ENCODE data around the gene MPRIP.
"Not testable (repeated sequence)": the region's sequence is repeated elsewhere in the genome, so short reads cannot be mapped to it uniquely, and the experiment has no call there.

Gene MPRIP

DNA sequence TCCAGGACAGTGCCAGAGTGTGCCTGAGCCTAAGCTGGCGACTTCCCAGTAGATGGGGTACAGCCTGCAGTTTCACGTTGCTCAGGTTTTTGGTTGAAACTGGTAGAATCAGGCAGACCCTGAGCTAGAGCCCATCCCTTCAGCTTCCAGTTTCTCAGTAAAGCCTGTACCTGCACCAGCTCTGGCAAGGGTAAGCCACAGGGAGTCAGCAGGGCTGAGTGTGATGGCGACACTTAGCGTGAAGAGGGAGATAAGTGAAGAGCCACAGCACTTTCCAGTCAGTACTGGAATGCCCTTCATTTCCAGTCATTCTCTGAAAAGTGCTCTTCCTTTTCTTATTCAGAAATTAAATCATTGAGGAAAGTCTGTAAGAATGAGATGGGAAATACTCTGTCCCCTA, 141.5 kb downstream of the MPRIP start:
- no peak for DNase-seq (ENCODE audit: low read depth in 2 of 2)

DNA sequence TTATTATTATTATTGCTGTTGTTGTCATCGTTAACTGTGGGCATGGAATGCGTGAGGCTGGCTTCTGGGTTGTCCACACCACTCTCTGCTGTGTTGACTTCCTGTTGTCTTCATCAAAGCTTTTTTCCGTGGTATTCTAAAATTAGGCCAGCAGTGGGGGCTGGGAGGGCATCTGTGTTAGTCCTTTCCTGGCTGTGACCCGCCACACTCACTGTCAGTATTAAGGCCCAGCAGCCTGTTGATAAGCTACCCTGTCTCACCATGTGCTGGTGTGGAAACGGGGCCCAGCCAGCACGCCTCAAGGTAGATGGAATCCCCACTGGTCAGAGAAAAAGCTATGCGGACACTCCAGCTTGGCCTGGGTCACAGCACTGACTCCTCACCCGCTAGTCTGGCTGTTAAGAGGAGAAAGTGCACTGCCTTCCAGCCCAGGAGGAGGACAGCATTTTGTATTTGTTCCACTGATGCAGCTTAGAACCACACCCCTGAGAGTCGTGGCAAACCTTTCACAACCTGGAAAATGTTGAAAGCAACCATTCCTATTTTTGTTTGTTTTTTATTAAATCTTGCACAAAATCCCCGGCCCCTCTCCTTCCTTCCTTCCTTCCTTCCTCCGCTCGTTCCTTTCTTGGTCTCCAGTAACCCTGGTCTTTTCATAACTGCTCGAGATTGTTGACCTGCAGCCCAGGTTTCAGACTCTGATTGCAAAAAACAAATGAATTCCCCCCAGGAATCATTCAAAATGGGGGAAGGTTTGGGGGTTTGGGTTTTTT, 142.9 kb downstream of the MPRIP start:
- DNase-seq (ENCODE audit: low read depth in 2 of 2): not testable (repeated sequence)

DNA sequence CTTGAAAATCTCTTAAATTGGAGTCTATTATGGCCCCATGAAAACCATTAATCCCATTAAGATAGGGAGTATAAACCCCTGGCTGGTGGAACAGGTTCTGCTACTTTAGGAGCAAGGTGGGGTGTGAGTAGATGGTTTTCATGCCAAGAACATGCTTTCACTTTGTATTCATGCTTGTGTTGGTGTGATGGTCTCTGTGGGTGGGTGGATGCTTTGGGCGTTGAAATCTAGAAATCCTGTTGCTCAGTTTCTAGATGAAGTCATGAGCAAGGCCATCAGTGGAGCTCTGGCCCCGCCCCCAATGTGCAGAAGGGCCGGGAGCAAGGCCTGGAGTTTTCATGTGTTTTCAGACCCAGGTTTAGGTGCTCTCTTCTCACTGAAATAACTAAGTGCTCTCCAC, 143.8 kb downstream of the MPRIP start:
- DNase-seq (ENCODE audit: low read depth in 2 of 2): no peak

DNA sequence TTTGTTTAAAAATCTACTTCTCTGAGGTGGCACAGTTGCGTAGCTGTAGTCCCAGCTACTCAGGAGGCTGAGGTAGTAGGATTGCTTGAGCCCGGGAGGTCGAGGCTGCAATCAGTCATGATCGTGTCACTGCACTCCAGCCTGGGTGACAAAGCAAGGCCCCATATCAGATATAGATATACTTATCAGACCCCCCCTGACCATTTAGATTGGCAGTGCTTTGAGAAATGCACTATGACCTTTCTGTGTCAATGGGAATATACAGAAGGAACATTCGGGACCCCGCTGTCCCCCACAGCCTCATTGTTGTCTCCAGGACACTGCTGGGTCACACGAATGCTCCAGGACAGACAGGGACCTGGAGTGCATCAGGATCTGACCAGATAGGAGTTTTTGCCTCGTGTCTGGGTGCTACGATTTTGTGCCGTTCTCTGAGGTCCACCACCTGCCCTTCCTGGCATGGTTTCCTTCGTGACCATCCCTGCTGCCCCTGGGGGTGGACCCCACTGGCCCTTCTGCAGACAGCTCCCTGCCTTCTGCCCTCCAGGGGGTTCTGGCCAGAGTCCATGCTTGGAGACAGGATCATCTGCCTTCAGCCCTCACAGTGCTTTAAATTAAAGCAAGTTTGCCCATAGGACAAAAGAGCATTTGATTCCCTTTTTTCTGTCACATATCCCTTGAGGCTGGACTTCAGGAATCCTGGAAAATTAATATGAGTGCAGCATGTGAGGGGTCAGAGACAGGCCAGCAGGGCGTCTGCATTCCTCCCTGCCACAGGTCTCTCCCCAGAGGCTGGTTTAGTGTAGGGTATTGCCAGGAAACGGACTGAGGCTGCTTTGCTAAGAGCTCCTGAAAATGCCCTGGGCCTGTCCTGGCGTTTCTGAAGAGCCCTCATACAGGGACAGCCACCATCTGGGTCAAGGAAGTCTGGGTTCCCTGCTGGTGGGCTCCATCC, 144.6 kb downstream of the MPRIP start:
- no peak for DNase-seq (ENCODE audit: low read depth in 2 of 2)

DNA sequence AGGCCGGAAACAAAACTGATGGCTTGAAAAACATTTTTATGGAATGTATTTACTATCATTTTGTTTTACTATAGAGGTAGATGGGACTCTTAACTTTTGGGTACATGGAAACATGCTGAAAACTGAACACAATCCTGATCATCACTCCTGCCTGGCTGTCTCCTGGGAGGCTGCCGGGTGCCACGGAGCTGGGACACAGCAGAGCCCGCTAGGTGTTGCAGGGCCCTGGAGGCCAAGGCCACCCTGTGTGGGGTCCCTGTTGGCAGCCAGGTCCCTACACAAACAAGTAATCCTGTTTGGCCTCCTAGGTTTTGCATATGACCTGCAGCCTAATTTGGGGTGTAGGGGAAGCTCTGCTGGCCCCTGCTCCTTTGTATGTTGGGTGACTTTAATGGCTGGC, 146.3 kb downstream of the MPRIP start:
- no peak for DNase-seq (ENCODE audit: low read depth in 2 of 2)

DNA sequence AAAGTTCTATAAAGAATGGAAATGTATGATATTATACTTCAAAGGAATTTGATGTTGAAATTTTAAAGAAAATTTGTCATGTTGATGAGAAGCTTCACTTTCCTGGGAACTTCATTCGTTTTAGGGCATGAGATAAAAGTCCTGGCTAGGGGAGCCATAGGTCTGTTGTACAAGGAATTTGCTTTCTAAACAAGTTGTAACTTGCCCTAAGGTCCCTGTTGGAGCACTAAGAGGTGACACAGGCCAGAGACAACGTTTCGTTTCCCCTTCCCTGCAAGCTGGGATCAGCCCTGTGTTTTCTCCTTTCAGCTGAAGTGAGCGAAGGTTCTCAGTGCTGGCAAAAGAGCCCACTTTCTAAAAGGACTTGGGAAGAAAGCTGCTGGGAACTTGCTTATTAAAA, 147.3 kb downstream of the MPRIP start:
- no peak for DNase-seq (ENCODE audit: low read depth in 2 of 2)

DNA sequence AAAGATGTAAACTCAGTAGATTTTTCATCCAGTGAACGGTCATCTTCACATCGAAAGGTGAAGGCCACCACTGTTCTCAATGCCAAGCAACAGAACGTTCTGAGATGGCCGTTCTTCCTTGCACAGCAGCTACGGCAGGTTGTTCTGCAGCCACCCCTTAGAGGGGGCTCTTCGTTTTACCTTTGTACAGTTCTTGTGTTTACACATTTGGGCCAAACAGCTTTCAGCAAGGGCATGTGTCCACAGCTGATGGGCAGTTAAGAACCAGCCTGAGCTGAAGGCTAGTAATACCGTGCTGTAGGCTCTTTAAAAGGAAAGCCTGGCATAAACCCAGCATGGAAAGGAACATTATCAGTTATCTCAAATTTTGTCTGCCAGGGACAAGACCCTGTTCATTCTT, 147.9 kb downstream of the MPRIP start:
- no peak for DNase-seq (ENCODE audit: low read depth in 2 of 2)

DNA sequence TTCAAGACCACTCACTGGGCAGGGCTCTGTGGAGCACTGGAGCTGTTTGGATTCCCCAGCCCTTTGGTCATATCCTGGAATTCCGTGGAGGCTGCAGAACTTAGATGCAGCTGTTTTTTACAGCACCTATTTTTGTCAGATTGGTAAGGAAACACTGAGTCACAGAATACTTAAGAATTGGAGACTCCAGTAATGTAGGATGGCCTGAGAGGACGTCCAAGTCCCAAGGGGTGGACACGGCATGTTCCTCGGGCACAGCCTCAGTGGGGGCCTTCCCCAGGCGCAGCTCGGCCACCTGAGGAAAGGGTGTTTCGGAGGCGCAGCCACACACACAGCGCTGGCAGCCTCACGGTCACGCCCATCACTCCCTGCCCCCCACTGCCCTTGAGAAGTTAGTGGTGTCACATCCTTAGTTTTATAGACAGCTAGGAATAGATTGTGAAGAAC, 149.1 kb downstream of the MPRIP start:
- DNase-seq (ENCODE audit: low read depth in 2 of 2): no peak

DNA sequence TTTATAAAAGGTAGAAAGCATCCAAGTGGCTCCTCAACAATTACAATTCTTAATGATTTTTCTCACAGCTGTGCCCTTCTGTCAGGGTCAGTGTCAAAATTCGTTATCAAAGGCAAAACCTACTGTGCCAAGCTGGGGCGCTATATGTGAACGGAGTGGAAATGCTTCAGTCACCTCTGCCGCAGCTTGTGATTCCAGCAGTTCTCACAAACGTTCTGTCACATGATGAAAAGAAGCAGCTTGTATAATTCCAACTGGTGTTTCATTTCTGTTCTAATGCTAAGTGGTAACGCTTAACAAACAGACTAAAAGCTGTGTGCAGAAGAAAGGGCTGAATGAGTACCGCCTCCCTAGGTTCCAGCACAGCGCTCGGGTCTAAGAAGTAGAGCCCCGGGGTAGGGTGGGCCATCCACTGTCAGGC, 149.7 kb downstream of the MPRIP start:
- no peak for DNase-seq (ENCODE audit: low read depth in 2 of 2)

DNA sequence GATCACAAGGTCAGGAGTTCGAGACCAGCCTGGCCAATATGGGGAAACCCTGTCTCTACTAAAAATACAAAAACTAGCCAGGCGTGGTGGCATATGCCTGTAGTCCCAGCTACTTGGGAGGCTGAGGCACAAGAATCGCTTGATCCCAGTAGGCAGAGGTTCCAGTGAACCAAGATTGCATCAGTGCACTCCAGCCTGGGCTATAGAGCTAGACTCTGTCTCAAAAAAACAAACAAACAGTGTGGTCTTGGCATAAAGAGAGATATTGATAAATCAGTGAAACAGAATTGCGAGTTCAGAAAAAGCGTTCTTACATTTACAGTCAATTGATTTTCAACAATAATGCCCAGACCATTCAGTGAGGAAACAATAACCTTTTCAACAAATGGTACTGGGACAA, 153.2 kb downstream of the MPRIP start:
- not testable (repeated sequence) for DNase-seq (ENCODE audit: low read depth in 2 of 2)

DNA sequence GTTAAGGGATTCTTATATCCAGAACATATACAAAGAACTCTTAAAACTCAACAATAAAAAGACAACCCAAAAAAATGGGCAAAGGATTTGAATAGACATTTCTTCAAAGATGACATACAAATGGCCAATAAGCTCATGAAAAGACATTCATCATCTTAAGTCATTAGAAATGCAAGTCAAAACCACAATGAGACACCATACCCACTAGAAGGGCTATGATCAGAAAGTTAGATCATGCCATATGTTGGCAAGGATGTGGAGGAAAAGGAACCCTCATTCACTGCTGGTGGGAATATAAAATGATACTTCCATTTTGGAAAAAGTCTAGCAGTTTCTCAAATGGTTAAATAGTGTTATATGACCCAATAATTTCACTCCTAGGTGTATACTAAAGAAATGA, 154.5 kb downstream of the MPRIP start:
- no peak for DNase-seq (ENCODE audit: low read depth in 2 of 2)

DNA sequence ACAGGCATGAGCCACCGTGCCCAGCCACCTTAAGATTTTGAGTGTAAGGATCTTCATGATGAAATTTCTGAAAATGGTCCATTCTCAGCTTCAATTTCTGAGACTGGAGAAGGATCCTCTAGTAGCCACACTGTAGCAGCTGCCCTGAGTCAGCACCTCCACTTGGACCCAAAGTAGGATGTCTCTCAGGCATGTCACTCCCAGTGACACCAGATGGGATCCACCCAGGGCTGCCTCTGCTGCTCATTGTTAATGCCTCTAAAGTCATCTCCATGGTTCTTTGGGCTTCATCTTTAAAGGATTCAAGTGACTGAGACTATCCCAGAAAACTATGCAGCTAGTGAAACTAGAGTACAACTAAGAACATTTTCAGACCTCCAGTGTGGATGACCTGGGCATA, 156.0 kb downstream of the MPRIP start:
- no peak for DNase-seq (ENCODE audit: low read depth in 2 of 2)

DNA sequence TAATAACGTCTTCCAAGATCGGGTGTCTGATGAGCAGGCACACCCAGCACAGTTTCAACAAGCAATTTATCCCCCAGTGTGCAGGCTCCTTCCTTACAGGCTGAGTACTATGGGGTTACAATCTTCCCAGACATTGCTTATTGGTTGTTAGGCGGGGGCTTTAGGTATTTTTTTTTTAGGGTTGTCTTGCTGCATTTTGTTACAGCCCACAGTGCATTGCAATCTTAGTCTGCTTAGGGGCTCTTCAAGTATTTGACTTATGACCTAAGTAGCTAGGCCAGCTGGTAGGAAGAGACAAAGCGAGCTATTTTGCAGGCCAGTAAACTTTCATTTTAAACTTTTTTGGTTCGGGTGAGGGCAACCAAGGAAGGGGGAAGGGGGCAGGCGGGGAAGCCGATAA, 158.1 kb downstream of the MPRIP start:
- no peak for DNase-seq (ENCODE audit: low read depth in 2 of 2)

DNA sequence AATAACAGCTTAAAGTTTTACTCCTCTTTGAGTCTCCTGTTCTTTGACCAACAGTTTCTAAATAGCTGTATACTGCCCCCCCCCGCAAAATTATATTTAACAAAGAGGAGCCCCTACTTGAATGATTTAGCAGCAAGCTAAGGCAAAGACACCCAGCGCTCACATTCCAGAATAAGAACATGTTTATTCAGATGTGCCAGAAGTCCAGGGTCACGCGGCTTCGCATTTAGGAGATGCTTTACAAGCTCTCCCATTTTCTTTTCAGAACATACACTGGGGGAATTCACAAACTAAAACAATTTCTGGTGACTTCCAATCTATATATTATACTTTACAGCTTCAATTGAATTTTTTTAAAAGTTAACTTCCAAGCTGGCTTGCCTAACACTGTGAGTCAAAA, 158.6 kb downstream of the MPRIP start:
- no peak for DNase-seq (ENCODE audit: low read depth in 2 of 2)

DNA sequence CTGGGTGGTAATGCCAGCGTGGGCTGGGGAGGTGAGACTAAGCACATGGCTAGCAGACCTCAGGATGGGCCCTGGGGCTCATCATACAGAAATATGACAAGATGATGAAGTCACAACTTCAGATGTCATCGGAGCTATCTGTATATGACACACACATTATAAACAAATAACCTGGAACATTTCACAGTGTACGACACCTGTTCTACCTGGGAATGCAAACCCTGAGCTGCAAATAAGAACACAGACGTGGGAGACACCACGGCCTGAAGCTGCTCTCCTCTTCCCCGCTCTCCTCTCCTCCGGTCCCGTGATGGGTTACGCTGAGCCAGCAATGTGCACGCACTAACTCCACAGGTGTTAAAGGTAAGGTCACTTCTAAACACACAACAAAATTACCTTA, 159.0 kb downstream of the MPRIP start:
- no peak for DNase-seq (ENCODE audit: low read depth in 2 of 2)

DNA sequence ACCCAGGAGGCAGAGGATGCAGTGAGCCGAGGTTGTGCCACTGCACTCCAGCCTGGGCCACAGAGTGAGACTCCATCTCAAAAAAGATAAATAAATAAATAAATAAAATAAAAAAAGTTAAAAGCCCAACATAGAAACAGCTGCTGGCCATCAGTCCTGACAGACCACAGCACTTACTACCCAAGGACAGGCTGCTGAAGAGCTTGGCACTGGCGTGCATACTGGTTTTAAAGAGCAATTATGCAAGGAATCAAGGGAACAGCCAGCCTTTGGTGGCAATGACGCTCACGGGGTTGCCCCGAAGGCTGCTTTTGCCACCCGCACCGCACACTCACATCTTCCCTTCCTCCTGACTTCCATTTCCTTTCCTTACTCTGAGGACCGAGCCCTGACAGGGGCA, 159.7 kb downstream of the MPRIP start:
- DNase-seq (ENCODE audit: low read depth in 2 of 2): no peak

DNA sequence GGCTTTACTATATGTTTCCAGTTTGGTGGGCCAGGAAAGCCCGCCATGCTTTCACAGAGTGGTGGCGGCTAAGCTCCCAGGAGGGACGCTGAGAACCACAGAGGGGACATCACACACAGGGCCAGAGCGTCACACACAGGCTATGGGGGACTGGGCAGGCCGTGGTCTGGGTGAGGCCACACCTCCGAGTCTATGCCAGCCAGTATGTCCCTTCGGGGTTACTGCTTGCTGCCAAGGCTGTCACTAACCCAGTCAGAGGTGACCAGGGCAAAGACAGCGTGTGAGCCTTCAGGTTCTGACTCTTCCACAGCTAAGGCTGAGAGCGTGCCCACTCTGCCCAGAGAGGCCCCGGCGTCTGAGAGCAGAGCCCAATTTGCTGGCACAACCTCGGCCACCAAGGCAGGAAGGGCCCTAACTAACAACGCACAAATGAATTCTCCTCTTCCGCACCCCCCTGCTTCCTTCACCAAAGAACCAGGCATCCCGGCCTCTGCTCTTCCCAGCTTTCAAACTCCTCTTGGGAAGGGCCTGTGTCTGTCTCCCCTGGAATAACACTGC, 161.0 kb downstream of the MPRIP start:
- no peak for DNase-seq (ENCODE audit: low read depth in 2 of 2)

DNA sequence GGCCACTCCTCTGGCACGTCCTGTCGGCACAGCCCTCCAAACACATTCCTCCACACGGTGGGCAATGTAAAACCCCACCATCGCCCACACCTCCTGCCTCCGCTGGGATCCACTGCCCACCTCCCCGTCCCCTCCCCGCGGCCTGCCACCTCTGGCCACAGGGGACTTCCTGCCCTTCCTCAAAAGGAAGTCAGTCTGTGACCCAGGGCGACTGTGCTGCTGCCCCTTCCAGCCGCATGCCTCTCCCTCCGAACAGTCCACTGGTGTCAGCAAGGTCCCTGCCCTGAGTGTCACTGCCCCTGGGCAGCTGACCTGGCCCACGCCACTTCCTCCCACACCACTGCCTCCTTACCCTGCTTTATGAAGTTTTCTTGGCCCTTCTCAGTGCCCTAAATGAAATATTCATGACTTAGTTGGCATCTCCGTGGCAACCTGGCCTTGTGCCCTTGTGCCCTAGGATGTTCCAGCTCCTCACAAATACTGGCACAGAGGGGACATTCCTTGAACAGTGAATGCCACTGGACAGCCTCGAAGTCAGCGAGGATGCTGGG, 161.9 kb downstream of the MPRIP start:
- no peak for DNase-seq (ENCODE audit: low read depth in 2 of 2)

DNA sequence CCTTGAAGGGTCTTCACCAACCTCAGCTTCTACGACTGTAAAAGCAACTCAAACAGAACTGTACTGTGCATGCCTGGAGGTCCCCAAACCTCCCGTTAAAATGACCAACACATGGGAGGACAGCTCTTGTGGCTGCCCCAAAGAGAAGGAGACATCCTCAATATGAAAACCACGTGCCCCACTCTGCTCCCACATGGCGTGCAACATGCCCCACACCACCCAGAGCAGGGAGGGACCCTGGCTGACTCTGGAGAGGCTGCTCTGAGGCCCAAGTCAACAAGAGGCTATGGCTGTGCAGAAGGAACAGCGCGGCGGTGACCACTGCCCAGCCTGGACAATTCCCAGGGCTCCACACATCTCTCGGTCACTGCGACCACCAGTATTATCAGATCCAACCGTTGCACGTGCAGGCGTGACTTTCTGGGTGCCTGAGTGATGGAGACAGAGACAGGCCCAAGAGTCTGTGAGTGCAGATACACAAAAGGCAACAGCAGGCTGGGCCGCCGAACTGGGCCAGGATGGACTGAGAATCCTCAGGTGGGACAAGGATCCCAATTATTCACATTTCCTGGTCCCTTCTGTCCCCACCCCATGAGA, 162.5 kb downstream of the MPRIP start:
- no peak for DNase-seq (ENCODE audit: low read depth in 2 of 2)

DNA sequence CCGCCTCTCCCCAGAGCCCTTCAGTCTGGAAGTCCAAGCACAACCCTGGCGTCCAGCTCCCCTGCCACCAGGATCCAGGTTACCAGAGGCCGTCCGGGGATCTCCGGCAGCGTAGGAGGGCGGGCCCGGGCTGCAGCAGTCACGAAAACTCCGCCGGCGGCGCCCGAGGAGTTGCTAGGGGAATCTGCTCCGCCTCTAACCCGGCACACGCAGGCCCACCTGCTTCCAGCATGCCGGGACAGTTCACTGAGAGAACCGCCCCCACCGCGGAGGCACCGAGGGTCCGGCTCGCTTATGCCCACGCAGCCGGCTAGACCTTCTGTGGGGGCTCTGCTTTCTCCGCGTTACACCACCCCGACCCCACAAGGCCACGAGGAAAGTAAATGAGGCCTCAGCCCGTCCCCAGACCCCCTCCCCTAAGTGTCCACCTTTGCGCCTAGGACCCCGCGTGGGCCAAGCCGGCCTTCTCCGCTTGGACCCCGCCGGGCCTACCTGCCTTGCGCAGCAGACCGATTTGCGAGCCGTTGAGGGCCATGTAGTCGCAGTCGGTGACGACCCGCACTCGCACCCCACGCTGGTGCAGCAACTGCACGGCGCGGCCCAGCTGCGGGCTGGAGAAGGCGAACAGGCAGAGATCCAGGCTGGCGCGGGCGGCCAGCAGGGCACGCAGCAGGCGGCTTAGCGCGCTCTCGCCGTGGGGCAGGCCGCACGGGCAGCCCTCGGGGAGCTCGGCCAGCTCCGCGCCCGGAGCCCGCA, 163.3 kb downstream of the MPRIP start:
- peak; percentile 13 to 20 for DNase-seq (ENCODE audit: low read depth in 2 of 2)
